IgD-negative memory B cell (primary cell): ENCODE data around the gene ARFGEF2. TPM values are rescaled to one million over a fixed set of nuclear protein-coding genes. Genes with fewer than 3 reads are reported as not detected.

Experiments
- H3K27ac Mint-ChIP-seq, 3 donors: one replicate each; pipeline ENCODE4 v1.8.0; 2020 to 2022; ENCODE audit warnings: mild to moderate bottlenecking in 3 of 3, mixed read lengths in 3 of 3, moderate library complexity in 1 of 3
- H3K27me3 Mint-ChIP-seq: one replicate; pipeline ENCODE4 v1.8.0; 2021; ENCODE audit warnings: mixed read lengths
- H3K36me3 Mint-ChIP-seq: one replicate; pipeline ENCODE4 v1.8.0; 2020; ENCODE audit warnings: mild to moderate bottlenecking, mixed read lengths
- H3K4me1 Mint-ChIP-seq, 3 donors: one replicate each; pipeline ENCODE4 v1.8.0; 2020 to 2022; ENCODE audit warnings: mixed read lengths in 3 of 3, mild to moderate bottlenecking in 1 of 3
- H3K4me3 Mint-ChIP-seq, 4 donors: one replicate each; pipeline ENCODE4 v1.8.0; 2020 to 2022; ENCODE audit warnings: mild to moderate bottlenecking in 4 of 4, mixed read lengths in 4 of 4, moderate library complexity in 3 of 4
- H3K9me3 Mint-ChIP-seq, 3 donors: one replicate each; pipeline ENCODE4 v1.8.0; 2020 to 2021; ENCODE audit warnings: mixed read lengths in 3 of 3, mild to moderate bottlenecking in 1 of 3
- polyA plus RNA-seq: library from polyadenylated mRNA; unstranded; fragments of 300-500 nt; fragmentation: Illumina TruSeq; gene quantifications from one replicate; pipeline ENCODE4 v1.2.3, GENCODE V29; 2021

ARFGEF2 gene
- polyA plus RNA-seq, 1 donor from 2014 or later, result 8.5 TPM

DNA sequence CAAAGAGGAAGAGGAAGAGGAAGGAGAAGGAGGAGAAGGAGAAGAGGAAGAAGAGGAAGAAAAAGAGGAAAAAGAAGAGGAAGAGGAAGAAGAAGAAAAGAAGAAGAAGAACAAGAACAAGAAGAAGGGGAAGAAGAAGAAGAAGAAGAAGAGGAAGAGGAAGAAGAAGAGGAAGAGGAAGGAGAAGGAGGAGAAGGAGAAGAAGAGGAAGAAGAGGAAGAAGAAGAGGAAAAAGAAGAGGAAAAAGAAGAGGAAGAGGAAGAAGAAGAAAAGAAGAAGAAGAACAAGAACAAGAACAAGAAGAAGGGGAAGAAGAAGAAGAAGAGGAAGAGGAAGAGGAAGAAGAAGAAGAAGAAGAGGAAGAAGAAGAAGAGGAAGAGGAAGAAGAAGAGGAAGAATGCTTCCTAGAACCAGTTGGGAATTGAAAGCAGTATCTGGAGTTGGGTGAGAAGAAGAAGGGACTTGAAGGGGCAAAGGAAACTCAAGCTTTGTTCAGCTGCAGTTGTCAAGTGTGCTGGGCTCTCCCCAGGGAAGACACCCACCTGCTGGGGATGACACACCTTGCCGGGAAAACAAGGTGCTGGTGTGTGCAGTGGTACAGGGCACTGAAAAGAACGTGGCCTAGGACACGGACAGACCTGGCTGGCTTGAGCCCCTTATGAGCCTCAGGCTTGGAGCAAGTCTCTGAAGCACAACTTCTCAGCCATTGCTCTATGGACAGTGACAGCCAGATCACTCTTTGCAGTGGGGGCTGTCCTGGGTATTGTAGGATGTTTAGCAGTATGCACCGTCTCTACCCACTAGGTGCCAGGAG lies 30.1 kb upstream of the ARFGEF2 start:
- Mint-ChIP-seq H3K4me1 (peaks cover 17 to 23% (median 18%) of the 10 kb centered on the region in 3 donors), H3K27me3 (peaks cover 2% of the 10 kb centered on the region), H3K4me3 (no peak overlapping the region), H3K9me3 (peaks cover 0 to 5% (median 2%) of the 10 kb centered on the region in 3 donors), H3K27ac (peak overlapping the region in 2 of 3 donors; percentile 59 to 95), H3K36me3 (no peaks in the 10 kb centered on the region)

DNA sequence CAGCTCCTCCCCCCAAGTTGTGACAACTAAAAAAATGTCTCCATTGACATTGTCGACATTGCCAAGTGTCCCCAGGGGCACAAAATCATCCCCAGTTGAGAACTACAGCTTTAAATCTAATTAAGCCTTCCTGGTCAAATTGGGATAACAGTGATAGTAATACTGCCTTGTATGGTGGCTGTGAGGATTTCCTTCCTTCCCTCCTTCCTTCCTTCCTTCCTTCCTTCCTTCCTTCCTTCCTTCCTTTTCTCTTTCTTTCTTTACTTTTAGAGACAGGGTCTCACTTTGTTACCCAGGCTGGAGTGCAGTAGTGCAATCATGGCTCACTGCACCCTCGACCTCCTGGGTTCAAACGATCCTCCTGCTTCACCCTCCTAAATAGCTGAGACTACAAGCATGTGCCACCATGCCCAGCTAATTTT lies 29.5 kb upstream of the ARFGEF2 start:
- peak overlapping the region in 1 of 3 donors; percentile 39 for H3K27ac Mint-ChIP-seq
- peak overlapping the region in 1 of 4 donors; percentile 49 for H3K4me3 Mint-ChIP-seq
- H3K36me3 Mint-ChIP-seq, result no peaks in the 10 kb centered on the region
- H3K4me1 Mint-ChIP-seq, result peaks cover 17 to 25% (median 18%) of the 10 kb centered on the region in 3 donors
- peaks cover 2% of the 10 kb centered on the region for H3K27me3 Mint-ChIP-seq
- peaks cover 0 to 5% (median 2%) of the 10 kb centered on the region in 3 donors for H3K9me3 Mint-ChIP-seq

- Mint-ChIP-seq H3K27ac (no peak overlapping the region), H3K9me3 (peaks cover 0 to 5% (median 2%) of the 10 kb centered on the region in 3 donors), H3K4me3 (no peak overlapping the region), H3K4me1 (peaks cover 24 to 33% (median 25%) of the 10 kb centered on the region in 3 donors), H3K36me3 (no peaks in the 10 kb centered on the region), H3K27me3 (peaks cover 2% of the 10 kb centered on the region)
Observed at GRCh38 chr20:48892891-48893290, 28.6 kb upstream of the ARFGEF2 start.

DNA sequence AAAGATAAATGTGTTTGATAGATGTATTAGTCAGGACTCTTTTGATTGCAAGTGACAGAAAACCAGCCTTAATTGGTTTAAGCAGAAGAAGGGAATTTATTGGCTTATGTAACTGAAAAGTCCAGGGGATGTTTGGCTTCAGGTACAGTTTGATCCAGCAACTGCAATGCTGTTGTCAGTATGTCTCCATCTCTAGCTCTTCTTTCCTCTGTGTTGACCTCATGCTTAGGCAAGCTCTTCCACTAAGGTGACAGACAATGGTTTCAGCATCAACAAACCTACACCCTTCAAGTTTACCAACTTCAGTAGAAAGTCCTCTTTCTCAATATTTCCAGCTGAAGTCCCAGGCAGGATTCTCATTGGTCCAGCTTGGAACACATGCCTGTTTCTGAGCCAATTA lies 28.1 kb upstream of the ARFGEF2 start:
- Mint-ChIP-seq H3K4me1 (peaks cover 28 to 38% (median 30%) of the 10 kb centered on the region in 3 donors), H3K27ac (no peak overlapping the region), H3K27me3 (peaks cover 2% of the 10 kb centered on the region), H3K9me3 (peaks cover 0 to 5% (median 2%) of the 10 kb centered on the region in 3 donors), H3K4me3 (no peak overlapping the region), H3K36me3 (no peaks in the 10 kb centered on the region)

- peak overlapping the region in 2 of 4 donors; percentile 39 to 58 for H3K4me3 Mint-ChIP-seq
- peaks cover 0 to 5% (median 2%) of the 10 kb centered on the region in 3 donors for H3K9me3 Mint-ChIP-seq
- H3K4me1 Mint-ChIP-seq, result peaks cover 18 to 27% (median 22%) of the 10 kb centered on the region in 3 donors
- no peaks in the 10 kb centered on the region for H3K36me3 Mint-ChIP-seq
- no peaks in the 10 kb centered on the region for H3K27me3 Mint-ChIP-seq
- peak overlapping the region in 2 of 3 donors; percentile 4 to 44 for H3K27ac Mint-ChIP-seq
Observed at GRCh38 chr20:48897305-48898010, 24.1 kb upstream of the ARFGEF2 start.

- Mint-ChIP-seq H3K4me3 (peak overlapping the region in 1 of 4 donors; percentile 86), H3K9me3 (peaks cover 0 to 4% (median 2%) of the 10 kb centered on the region in 3 donors), H3K36me3 (no peaks in the 10 kb centered on the region), H3K27ac (peak overlapping the region in 1 of 3 donors; percentile 44), H3K27me3 (no peaks in the 10 kb centered on the region), H3K4me1 (peaks cover 18 to 29% (median 22%) of the 10 kb centered on the region in 3 donors)
Observed at GRCh38 chr20:48898210-48898609, 23.3 kb upstream of the ARFGEF2 start.

GRCh38 chr20:48898896-48899530 lies 22.5 kb upstream of the ARFGEF2 start:
- Mint-ChIP-seq H3K4me1 (peaks cover 18 to 29% (median 22%) of the 10 kb centered on the region in 3 donors), H3K27ac (no peak overlapping the region), H3K36me3 (no peaks in the 10 kb centered on the region), H3K27me3 (no peaks in the 10 kb centered on the region), H3K9me3 (no peaks in the 10 kb centered on the region), H3K4me3 (peak overlapping the region in 1 of 4 donors; percentile 68)

DNA sequence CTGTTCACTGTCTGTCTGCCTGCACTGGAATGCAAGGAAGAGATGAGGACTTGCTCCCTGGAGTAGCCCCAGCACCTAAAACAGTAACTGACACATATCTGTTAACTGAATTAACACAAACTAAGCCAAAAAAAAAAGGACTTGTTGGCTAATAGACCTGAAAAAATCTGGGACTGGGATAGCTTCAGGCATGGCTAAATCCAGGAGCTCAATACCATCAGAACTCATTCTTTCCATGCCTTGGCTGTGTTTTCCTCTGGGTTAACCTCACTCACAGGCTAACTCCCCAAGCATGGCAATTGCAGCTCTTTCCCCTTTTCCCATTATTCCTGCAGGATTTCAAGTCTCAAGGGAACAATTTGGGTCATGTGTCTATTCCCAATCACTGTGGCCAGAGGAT lies 21.6 kb upstream of the ARFGEF2 start:
- no peak overlapping the region for H3K4me3 Mint-ChIP-seq
- H3K9me3 Mint-ChIP-seq, result no peaks in the 10 kb centered on the region
- H3K27me3 Mint-ChIP-seq, result no peaks in the 10 kb centered on the region
- H3K4me1 Mint-ChIP-seq, result peaks cover 23 to 29% (median 27%) of the 10 kb centered on the region in 3 donors
- no peaks in the 10 kb centered on the region for H3K36me3 Mint-ChIP-seq
- no peak overlapping the region for H3K27ac Mint-ChIP-seq

GRCh38 chr20:48901326-48901725 lies 20.2 kb upstream of the ARFGEF2 start:
- Mint-ChIP-seq H3K9me3 (no peaks in the 10 kb centered on the region), H3K4me3 (no peak overlapping the region), H3K36me3 (no peaks in the 10 kb centered on the region), H3K27me3 (no peaks in the 10 kb centered on the region), H3K27ac (peak overlapping the region in 1 of 3 donors; percentile 5), H3K4me1 (peaks cover 28 to 31% (median 30%) of the 10 kb centered on the region in 3 donors)

DNA sequence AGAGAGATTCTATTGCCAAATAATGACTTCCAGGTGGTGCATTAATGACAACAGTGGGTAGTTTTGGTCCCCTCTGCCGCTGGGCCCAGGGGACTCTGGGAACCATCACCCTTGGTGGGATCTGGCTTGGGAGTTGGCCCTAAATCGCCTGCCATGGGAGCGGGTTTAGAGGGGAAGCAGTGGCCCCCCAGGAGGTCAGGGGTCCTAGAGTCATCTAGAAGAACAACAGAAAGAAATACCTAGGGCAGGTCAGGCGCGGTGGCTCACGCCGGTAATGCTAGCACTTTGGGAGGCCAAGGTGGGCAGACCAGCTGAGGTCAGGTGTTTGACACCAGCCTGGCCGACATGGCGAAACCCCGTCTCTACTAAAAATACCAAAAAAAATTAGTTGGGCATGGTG lies 17.8 kb upstream of the ARFGEF2 start:
- Mint-ChIP-seq H3K4me3 (no peak overlapping the region), H3K27me3 (no peaks in the 10 kb centered on the region)

DNA sequence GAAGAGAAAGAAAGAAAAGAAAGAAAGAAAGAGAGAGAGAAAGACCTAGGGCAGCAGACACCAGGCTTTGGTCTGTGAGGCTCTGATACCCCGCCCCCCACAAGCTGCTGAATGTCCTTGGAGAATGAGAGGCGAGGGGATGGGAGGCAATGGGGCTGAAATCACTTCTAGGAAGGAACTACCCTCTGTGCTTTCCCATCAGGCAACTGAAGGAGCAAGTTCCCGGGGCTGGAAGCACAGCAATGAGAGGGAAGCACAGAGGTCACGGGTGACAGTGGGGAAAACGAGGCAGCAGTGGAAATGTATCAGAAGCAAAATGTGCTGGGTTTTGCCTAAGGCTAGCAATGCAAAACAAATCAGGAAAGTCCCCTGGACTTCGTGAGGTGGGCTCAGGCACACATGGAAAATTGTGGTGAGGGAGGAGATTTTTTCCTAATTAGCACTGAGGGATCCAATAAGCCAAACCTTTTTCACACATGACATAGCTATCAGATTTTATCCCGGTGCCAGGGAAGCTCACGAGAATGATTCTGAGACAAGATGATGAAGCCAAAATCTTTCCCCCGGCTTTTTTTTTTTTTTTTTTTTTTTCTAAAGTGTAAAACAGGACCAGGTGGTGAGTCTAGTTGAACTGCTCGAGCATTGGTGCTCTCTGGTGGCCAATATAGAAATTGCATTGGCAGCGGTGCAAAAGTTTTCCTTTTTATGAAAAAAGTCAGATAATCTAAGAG lies 16.8 kb upstream of the ARFGEF2 start:
- Mint-ChIP-seq H3K4me1 (peaks cover 13 to 18% (median 15%) of the 10 kb centered on the region in 3 donors), H3K27me3 (no peaks in the 10 kb centered on the region), H3K27ac (peak overlapping the region in 1 of 3 donors; percentile 30), H3K9me3 (peaks cover 0 to 5% (median 0%) of the 10 kb centered on the region in 3 donors), H3K36me3 (no peaks in the 10 kb centered on the region), H3K4me3 (peak overlapping the region in 2 of 4 donors; percentile 51 to 83)

More for the DNA sequence above, 17.8 kb upstream of the ARFGEF2 start:
- peaks cover 18 to 21% (median 21%) of the 10 kb centered on the region in 3 donors for H3K4me1 Mint-ChIP-seq
- no peaks in the 10 kb centered on the region for H3K9me3 Mint-ChIP-seq
- H3K36me3 Mint-ChIP-seq, result no peaks in the 10 kb centered on the region
- peak overlapping the region in 1 of 3 donors; percentile 31 for H3K27ac Mint-ChIP-seq

- peaks cover 0 to 5% (median 0%) of the 10 kb centered on the region in 3 donors for H3K9me3 Mint-ChIP-seq
- no peak overlapping the region for H3K4me3 Mint-ChIP-seq
- peaks cover 13 to 18% (median 15%) of the 10 kb centered on the region in 3 donors for H3K4me1 Mint-ChIP-seq
- H3K27me3 Mint-ChIP-seq, result no peaks in the 10 kb centered on the region
- H3K36me3 Mint-ChIP-seq, result no peaks in the 10 kb centered on the region
- peak overlapping the region in 1 of 3 donors; percentile 30 for H3K27ac Mint-ChIP-seq
Observed at GRCh38 chr20:48905297-48905647, 16.2 kb upstream of the ARFGEF2 start.

- Mint-ChIP-seq H3K9me3 (peaks cover 0 to 5% (median 0%) of the 10 kb centered on the region in 3 donors), H3K27ac (no peak overlapping the region), H3K27me3 (no peaks in the 10 kb centered on the region), H3K36me3 (no peaks in the 10 kb centered on the region), H3K4me3 (no peak overlapping the region), H3K4me1 (peaks cover 14 to 20% (median 15%) of the 10 kb centered on the region in 3 donors)
Observed at GRCh38 chr20:48906221-48906877, 15.2 kb upstream of the ARFGEF2 start.
